Panc1 (cell line): Measurements from ENCODE around the gene FAM131B.

Experiments
- CTCF ChIP-seq: fragments of 450-650 bp; IDR thresholded peaks from 2 replicates; pipeline ENCODE4 v1.5.1; 2017; ENCODE audit warnings: mild to moderate bottlenecking
- POLR2AphosphoS5 ChIP-seq: IDR thresholded peaks from 2 replicates; pipeline ENCODE4 v1.6.1; 2012; ENCODE audit warnings: mild to moderate bottlenecking, low read depth, low read length, moderate library complexity
- REST ChIP-seq, 2 experiments: IDR thresholded peaks; 2 replicates each; pipeline ENCODE4 v1.6.1; 2011 to 2012; ENCODE audit warnings: low read depth in 2 of 2, control low read depth in 1 of 2, low read length in 1 of 2, mild to moderate bottlenecking in 1 of 2, moderate library complexity in 1 of 2; ENCODE audit not compliant: insufficient read depth in 1 of 2
- SIN3A ChIP-seq: IDR thresholded peaks from 2 replicates; pipeline ENCODE4 v1.6.1; 2012; ENCODE audit warnings: low read depth, mild to moderate bottlenecking, low read length, moderate library complexity, borderline replicate concordance; ENCODE audit not compliant: insufficient read depth
- TCF7L2 ChIP-seq: IDR thresholded peaks from 2 replicates; pipeline ENCODE4 v1.6.1; 2011; ENCODE audit warnings: mild to moderate bottlenecking, low read depth, low read length, inconsistent platforms

GRCh38 chr7:143399642-143400041 lies 37.1 kb upstream of the FAM131B start:
- no peak for TF ChIP-seq CTCF
- no peak for TF ChIP-seq POLR2AphosphoS5
- no peak for TF ChIP-seq REST (IDR thresholded peaks at IDR 0.05; ENCODE audit: insufficient read depth in 1 of 2, low read depth in 2 of 2, low read length in 1 of 2)
- no peak for TF ChIP-seq SIN3A
- TF ChIP-seq TCF7L2: no peak
